ENCODE results near the gene PNPLA8. TPM values are rescaled to one million over a fixed set of nuclear protein-coding genes. Genes with fewer than 3 reads are reported as not detected.

PNPLA8 gene
- total RNA-seq, 2 donors from 2014 or later = 25.8 to 27.3 TPM

DNA sequence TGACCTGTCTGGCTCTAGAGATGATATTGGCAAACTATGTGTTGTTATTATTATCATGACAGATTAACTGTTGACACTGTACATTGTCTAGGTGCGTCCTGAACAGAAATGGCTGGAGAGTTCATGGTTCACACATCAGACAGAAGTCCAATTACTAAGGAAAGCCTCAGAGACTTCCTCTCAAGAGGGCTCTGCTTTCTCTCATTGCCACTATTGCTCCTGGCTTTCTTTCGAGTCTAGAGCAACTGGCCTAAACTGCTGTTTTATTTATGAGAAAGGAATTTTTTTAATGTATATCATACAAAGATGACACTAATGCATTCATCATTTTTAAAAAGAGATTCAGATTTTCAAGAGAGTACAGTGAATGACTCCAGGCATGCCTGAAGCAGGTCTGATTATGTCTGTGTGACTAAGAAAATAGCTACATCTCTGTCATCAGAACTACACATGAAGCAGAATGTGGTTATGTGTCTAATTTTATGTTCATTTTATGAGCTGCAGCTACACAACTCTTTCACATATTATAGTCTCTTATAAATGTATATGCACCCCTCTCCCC lies 100.1 kb downstream of the PNPLA8 start:
- Histone ChIP-seq H3K27ac (no peak overlapping the region), H3K27me3 (replicated peaks; ENCODE audit: insufficient read depth) (no peaks in the 10 kb centered on the region), H3K36me3 (no peaks in the 10 kb centered on the region), H3K4me1 (replicated peaks) (no peaks in the 10 kb centered on the region), H3K4me3 (no peak overlapping the region), H3K9me3 (no peaks in the 10 kb centered on the region)
- DNase-seq (ENCODE audit: low spot score) = no peak
- TF ChIP-seq POLR2A (IDR thresholded peaks at IDR 0.05) = no peak
- TF ChIP-seq, protein P1, sequence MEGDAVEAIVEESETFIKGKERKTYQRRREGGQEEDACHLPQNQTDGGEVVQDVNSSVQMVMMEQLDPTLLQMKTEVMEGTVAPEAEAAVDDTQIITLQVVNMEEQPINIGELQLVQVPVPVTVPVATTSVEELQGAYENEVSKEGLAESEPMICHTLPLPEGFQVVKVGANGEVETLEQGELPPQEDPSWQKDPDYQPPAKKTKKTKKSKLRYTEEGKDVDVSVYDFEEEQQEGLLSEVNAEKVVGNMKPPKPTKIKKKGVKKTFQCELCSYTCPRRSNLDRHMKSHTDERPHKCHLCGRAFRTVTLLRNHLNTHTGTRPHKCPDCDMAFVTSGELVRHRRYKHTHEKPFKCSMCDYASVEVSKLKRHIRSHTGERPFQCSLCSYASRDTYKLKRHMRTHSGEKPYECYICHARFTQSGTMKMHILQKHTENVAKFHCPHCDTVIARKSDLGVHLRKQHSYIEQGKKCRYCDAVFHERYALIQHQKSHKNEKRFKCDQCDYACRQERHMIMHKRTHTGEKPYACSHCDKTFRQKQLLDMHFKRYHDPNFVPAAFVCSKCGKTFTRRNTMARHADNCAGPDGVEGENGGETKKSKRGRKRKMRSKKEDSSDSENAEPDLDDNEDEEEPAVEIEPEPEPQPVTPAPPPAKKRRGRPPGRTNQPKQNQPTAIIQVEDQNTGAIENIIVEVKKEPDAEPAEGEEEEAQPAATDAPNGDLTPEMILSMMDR (IDR thresholded peaks at IDR 0.05) = no peak
- 74% methylated on average over 2 of the region's 2 CpGs for WGBS
- intact Hi-C loops (cut with DNase I) = no loop called here

DNA sequence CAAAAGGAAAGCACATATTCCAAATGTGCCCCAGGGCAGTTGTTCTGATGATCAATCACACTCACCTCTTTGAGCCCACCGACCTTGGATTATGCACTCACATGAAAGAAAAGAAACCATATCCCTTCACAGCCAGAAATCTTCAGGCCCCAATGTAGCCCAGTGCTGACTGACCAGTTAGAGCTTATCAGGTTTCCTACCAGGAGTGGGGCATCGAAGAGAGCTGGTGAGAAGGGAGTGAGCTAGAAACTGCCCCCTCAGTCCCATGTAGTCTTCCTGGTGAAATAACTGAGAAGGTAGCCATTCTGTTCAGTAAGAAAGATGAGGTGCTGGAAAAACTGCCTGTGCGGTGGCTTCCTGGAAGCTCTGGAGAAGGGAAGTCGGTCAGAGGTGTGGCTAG lies 101.9 kb downstream of the PNPLA8 start:
- Histone ChIP-seq H3K4me3 (no peak overlapping the region), H3K27ac (no peak overlapping the region), H3K9me3 (no peaks in the 10 kb centered on the region), H3K36me3 (no peaks in the 10 kb centered on the region), H3K4me1 (replicated peaks) (no peaks in the 10 kb centered on the region), H3K27me3 (replicated peaks; ENCODE audit: insufficient read depth) (no peaks in the 10 kb centered on the region)
- TF ChIP-seq POLR2AphosphoS5 (IDR thresholded peaks at IDR 0.05) (no peak), POLR2A (IDR thresholded peaks at IDR 0.05) (no peak)
- TF ChIP-seq, protein P1 (IDR thresholded peaks at IDR 0.05) = no peak
- WGBS = 84% methylated on average over 4 of the region's 4 CpGs
- DNase-seq (ENCODE audit: low spot score) = no peak
- intact Hi-C loops (cut with DNase I) = no loop called here

DNA sequence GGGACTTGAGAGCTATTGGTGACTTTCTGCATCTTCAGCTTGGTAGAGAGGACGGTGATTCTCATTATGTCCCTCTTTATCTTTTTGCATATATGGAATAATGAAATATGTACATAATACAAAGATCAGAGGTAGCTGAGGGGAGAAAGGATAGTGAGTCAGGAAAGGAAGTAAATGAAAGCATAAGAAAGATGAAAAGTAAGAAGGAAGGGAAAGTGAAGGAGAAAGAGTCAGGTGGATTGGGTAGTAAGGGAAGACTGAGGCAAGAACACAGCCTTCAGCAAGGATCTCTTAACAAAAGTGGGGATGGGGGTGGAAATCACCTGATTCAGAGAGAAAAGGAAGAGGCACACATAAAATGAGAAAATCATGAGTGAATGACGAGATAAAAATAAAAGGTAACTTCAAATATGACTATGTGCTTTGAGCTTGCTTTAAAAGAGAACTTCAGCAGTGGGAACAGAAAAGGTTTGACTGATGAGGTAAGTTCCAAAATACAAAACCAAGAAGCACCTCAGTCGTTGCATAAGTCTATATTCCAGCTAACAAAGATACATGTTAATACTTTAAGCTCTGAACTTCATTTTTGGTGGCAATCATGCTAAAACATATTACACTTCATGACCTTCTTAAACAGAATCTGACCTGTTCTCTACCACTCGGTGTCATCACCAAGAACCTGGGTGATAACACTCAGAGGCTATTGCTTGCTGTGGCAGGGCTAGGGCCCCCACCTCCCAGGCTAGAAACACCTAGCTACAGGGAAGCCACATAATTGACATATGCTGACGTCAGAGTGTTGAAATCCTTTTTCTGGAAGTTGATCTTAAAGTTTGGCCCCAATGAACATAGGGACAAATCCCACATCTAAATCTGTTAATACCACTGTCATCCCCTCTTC lies 102.6 kb downstream of the PNPLA8 start:
- H3K4me3 ChIP-seq = no peak overlapping the region
- no peaks in the 10 kb centered on the region for H3K4me1 ChIP-seq (replicated peaks)
- intact Hi-C loops (cut with DNase I) = no loop called here
- WGBS = 91% methylated on average over 5 of the region's 5 CpGs
- DNase-seq (ENCODE audit: low spot score) = no peak
- no peaks in the 10 kb centered on the region for H3K27me3 ChIP-seq (replicated peaks; ENCODE audit: insufficient read depth)
- H3K9me3 ChIP-seq = no peaks in the 10 kb centered on the region
- H3K36me3 ChIP-seq = no peaks in the 10 kb centered on the region
- no peak overlapping the region for H3K27ac ChIP-seq
- TF ChIP-seq, protein P1 (IDR thresholded peaks at IDR 0.05) = no peak
- TF ChIP-seq POLR2A (IDR thresholded peaks at IDR 0.05) = no peak
- TF ChIP-seq POLR2AphosphoS5 (IDR thresholded peaks at IDR 0.05) = no peak

DNA sequence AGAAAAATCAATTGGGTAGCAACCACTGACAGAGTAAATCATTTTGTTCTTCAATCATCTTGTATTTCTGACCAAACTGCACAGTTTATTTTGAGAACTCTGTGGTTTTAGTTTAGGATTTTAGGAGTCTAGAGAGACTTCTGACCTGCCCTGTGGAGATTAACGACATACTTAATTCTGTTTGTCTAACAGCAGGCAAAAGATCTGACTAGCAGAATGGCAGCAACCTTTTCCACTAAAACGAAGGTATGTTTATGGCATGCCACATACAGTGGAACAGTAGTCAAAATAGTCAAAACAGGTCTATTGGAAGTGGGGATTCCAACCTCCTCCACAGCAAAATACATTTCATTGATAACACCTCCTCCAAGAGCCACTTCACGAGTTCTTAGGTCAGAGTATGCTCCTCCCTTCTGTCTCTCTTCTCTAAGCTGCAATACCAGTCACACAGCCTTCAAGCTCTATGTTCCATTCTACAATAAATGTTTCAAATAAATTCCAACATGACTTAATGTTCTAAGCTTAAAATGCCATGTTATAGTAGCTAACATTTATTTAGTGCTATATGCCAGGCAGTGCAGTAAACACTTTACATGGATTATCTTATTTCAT lies 104.1 kb downstream of the PNPLA8 start:
- no peak for TF ChIP-seq POLR2AphosphoS5 (IDR thresholded peaks at IDR 0.05)
- TF ChIP-seq, protein P1 (IDR thresholded peaks at IDR 0.05) = no peak
- TF ChIP-seq POLR2A (IDR thresholded peaks at IDR 0.05) = no peak
- Histone ChIP-seq H3K27ac (no peak overlapping the region), H3K4me3 (no peak overlapping the region), H3K4me1 (replicated peaks) (no peaks in the 10 kb centered on the region), H3K27me3 (replicated peaks; ENCODE audit: insufficient read depth) (no peaks in the 10 kb centered on the region), H3K36me3 (no peaks in the 10 kb centered on the region), H3K9me3 (no peaks in the 10 kb centered on the region)
- DNase-seq (ENCODE audit: low spot score) = no peak
- WGBS = 23% methylated on average over 3 of the region's 3 CpGs
- intact Hi-C loops (cut with DNase I) = no loop called here

Other genes with a start within 250 kb of the PNPLA8 start
- 1 to 10 TPM; 1.1 to 3.1 TPM for gene NRCAM, start 69.7 kb downstream of the PNPLA8 start, total RNA-seq
- gene THAP5, start 43.6 kb upstream of the PNPLA8 start, total RNA-seq = 10 to 100 TPM; 21.3 to 23.4 TPM
- 10 to 100 TPM; 27.2 to 64.0 TPM for gene DNAJB9, start 43.7 kb upstream of the PNPLA8 start, total RNA-seq